Endodermal cell (in vitro differentiated cells): ENCODE measurements around the gene GRIK4. TPM values are rescaled to one million over a fixed set of nuclear protein-coding genes. Genes with fewer than 3 reads are reported as not detected.

Source experiments
- DNase-seq: peaks from one replicate; pipeline ENCODE4 v3.0.0-alpha.2; 2017
- H3K27ac ChIP-seq: 2 replicates; pipeline ENCODE4 v1.5.1; 2013; ENCODE audit warnings: mild to moderate bottlenecking, low read depth, low read length, moderate library complexity
- H3K27me3 ChIP-seq: 2 replicates; pipeline ENCODE4 v1.6.1; 2013; ENCODE audit warnings: mild to moderate bottlenecking, low read length, moderate library complexity; ENCODE audit not compliant: insufficient read depth, control insufficient read depth, poor library complexity, severe bottlenecking
- H3K36me3 ChIP-seq: 2 replicates; pipeline ENCODE4 v1.7.0; 2013; ENCODE audit warnings: mild to moderate bottlenecking, low read length, moderate library complexity; ENCODE audit not compliant: control insufficient read depth, insufficient read depth
- H3K4me1 ChIP-seq: one replicate; pipeline ENCODE4 v1.7.0; 2013; ENCODE audit warnings: low read length; ENCODE audit not compliant: control insufficient read depth, insufficient read depth
- H3K4me3 ChIP-seq: 2 replicates; pipeline ENCODE4 v1.5.1; 2013; ENCODE audit warnings: mild to moderate bottlenecking, low read length, moderate library complexity
- H3K9ac ChIP-seq: 2 replicates; pipeline ENCODE4 v1.6.1; 2013; ENCODE audit warnings: mild to moderate bottlenecking, low read length, moderate library complexity; ENCODE audit not compliant: poor library complexity, severe bottlenecking; ENCODE audit errors: extremely low read depth
- H3K9me3 ChIP-seq: 2 replicates; pipeline ENCODE4 v1.6.1; 2013; ENCODE audit warnings: mild to moderate bottlenecking, low read length, moderate library complexity; ENCODE audit not compliant: control insufficient read depth
- H3K27ac Mint-ChIP-seq: 2 replicates; pipeline ENCODE4 v1.8.0; 2020; ENCODE audit warnings: mixed read lengths
- H3K27me3 Mint-ChIP-seq: 2 replicates; pipeline ENCODE4 v1.8.0; 2021; ENCODE audit warnings: mild to moderate bottlenecking, mixed read lengths; ENCODE audit not compliant: insufficient read depth
- H3K36me3 Mint-ChIP-seq: 2 replicates; pipeline ENCODE4 v1.8.0; 2020; ENCODE audit warnings: low read depth, mixed read lengths
- H3K4me1 Mint-ChIP-seq: 2 replicates; pipeline ENCODE4 v1.8.0; 2020; ENCODE audit warnings: mixed read lengths
- H3K4me3 Mint-ChIP-seq: 2 replicates; pipeline ENCODE4 v1.8.0; 2020; ENCODE audit warnings: mild to moderate bottlenecking, moderate library complexity, mixed read lengths
- H3K9me3 Mint-ChIP-seq: 2 replicates; pipeline ENCODE4 v1.8.0; 2020; ENCODE audit warnings: mild to moderate bottlenecking, mixed read lengths
- WGBS, 2 experiments: methylation state at CpG; one replicate each; pipeline versions ENCODE4 v1.1.5 to v1.1.7; 2013; ENCODE audit warnings: missing lambda C conversion rate in 2 of 2, mixed read lengths in 1 of 2; ENCODE audit not compliant: insufficient coverage in 1 of 2, insufficient read length in 1 of 2; 5-methylcytosine and 5-hydroxymethylcytosine counted together
- total RNA-seq, 2 donors: library from RNA; stranded (reverse); fragmentation: NEBNext Ultra II Directional in 1 of 2; extraction: Animal tissue kit (Norgen Biotek cat#: 25700) in 1 of 2; gene quantifications; 2 replicates in 1 of 2; 3 replicates in 1 of 2; pipeline ENCODE4 v1.2.1, GENCODE V29; 2021
- TF ChIP-seq, protein P1 (sequence below): fragments of 200-600 bp; sonication (generic); conservative IDR thresholded peaks from 2 replicates; pipeline ENCODE4 v1.5.0; 2021; ENCODE audit warnings: antibody characterized with exemption, mild to moderate bottlenecking

GRIK4 gene
- total RNA-seq, 2 donors from 2014 or later = 1.7 to 3.5 TPM

DNA sequence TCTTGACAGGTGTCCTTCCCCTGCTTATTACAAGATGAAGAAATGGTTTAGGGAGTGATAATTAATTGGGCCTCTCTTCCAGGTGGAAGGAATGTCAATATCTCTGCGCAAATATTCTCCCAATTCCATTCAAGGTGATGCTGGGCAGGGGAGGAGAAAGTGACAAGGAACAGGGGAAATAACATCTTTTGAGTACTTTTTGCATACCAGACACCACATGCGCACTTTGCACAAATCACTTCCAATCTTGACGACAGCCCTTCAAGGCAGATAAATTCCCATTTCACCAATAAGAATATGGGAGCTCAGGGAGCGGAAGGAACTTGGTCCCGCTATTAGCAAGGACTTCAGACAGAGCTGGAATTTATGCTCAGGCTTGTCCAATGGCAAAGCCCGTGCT lies 367.2 kb downstream of the GRIK4 start:
- TF ChIP-seq, protein P1, sequence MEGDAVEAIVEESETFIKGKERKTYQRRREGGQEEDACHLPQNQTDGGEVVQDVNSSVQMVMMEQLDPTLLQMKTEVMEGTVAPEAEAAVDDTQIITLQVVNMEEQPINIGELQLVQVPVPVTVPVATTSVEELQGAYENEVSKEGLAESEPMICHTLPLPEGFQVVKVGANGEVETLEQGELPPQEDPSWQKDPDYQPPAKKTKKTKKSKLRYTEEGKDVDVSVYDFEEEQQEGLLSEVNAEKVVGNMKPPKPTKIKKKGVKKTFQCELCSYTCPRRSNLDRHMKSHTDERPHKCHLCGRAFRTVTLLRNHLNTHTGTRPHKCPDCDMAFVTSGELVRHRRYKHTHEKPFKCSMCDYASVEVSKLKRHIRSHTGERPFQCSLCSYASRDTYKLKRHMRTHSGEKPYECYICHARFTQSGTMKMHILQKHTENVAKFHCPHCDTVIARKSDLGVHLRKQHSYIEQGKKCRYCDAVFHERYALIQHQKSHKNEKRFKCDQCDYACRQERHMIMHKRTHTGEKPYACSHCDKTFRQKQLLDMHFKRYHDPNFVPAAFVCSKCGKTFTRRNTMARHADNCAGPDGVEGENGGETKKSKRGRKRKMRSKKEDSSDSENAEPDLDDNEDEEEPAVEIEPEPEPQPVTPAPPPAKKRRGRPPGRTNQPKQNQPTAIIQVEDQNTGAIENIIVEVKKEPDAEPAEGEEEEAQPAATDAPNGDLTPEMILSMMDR = no peak
- H3K36me3 Mint-ChIP-seq = peaks cover 5% of the 10 kb centered on the region
- DNase-seq = no peak
- 94 to 96% methylated on average over 5 to 6 of the region's 6 CpGs for whole genome bisulfite sequencing, 2 experiments
- no peak overlapping the region for H3K9ac ChIP-seq
- no peaks in the 10 kb centered on the region for H3K36me3 ChIP-seq
- H3K4me3 Mint-ChIP-seq = no peak overlapping the region
- no peaks in the 10 kb centered on the region for H3K9me3 ChIP-seq
- H3K27me3 Mint-ChIP-seq = peaks cover 2% of the 10 kb centered on the region
- H3K27me3 ChIP-seq = no peaks in the 10 kb centered on the region
- no peak overlapping the region for H3K4me3 ChIP-seq
- no peak overlapping the region for H3K27ac ChIP-seq
- no peaks in the 10 kb centered on the region for H3K9me3 Mint-ChIP-seq
- peaks cover 9% of the 10 kb centered on the region for H3K4me1 Mint-ChIP-seq
- peaks cover 3% of the 10 kb centered on the region for H3K4me1 ChIP-seq
- H3K27ac Mint-ChIP-seq = no peak overlapping the region

DNA sequence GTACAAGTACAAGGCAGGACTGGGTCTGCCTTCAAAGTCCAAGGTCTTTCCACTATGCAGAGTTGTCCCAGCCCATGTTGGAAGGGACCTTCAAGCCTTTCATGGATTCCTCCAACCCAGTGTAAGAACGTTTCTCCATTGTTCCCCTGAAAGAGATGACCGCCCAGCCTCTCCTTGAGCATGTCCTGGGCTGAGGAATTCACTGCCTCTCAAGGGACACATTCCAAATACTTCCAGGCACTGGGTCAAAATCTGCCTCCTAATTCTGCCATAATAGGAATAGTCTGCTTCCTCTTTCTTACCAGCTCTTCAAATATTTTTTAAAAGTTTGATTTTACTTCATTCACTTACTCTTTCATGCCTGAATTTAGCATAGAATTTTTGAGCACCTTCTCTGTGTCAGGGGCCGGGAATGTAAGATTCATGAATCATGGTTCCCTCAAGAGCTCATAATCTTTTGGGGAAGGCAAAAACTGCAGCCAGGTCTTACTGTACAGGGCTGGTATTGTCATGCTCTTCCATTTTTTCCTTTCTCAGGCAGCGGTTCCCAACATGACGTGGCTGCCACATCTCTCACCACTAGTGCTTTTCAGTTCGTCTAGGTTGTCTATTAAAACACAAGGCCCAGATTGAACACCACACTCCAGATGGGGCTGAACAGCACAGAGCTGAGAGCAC lies 369.1 kb downstream of the GRIK4 start:
- peaks cover 2% of the 10 kb centered on the region for H3K9me3 Mint-ChIP-seq
- TF ChIP-seq, protein P1 = no peak
- Histone ChIP-seq H3K27me3 (no peaks in the 10 kb centered on the region), H3K9me3 (no peaks in the 10 kb centered on the region), H3K9ac (no peak overlapping the region), H3K4me3 (no peak overlapping the region), H3K27ac (no peak overlapping the region), H3K4me1 (peaks cover 5% of the 10 kb centered on the region), H3K36me3 (no peaks in the 10 kb centered on the region)
- H3K4me1 Mint-ChIP-seq = peaks cover 12% of the 10 kb centered on the region
- no peak overlapping the region for H3K27ac Mint-ChIP-seq
- peaks cover 7% of the 10 kb centered on the region for H3K27me3 Mint-ChIP-seq
- 94% methylated on average over 6 of the region's 6 CpGs for WGBS, 2 experiments
- no peak for DNase-seq
- H3K4me3 Mint-ChIP-seq = no peak overlapping the region
- peaks cover 5% of the 10 kb centered on the region for H3K36me3 Mint-ChIP-seq

DNA sequence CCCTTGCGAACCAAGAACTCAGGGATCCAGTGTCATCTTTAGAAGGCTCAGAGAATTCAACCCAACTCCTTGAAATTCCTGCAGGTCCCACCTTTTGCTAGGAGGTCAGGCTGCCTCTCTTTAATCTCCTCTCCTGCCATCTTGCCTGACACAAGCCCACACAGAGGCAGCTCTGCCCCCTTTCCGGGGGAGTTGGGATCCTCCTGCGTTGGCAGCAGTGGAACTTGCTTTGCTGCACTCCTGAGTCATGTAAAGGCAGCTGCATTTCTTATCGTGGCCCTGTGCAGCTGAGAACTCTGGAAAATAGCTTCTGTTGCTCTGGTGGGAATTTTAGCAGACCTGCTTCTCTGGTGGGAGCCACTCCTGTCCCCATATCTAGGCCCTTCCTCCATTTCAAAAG lies 370.0 kb downstream of the GRIK4 start:
- TF ChIP-seq, protein P1 = no peak
- Mint-ChIP-seq H3K27me3 (peaks cover 13% of the 10 kb centered on the region), H3K36me3 (peaks cover under 1% of the 10 kb centered on the region), H3K9me3 (peaks cover 5% of the 10 kb centered on the region), H3K27ac (no peak overlapping the region), H3K4me3 (no peak overlapping the region), H3K4me1 (peaks cover 12% of the 10 kb centered on the region)
- no peaks in the 10 kb centered on the region for H3K36me3 ChIP-seq
- H3K9me3 ChIP-seq = no peaks in the 10 kb centered on the region
- H3K4me3 ChIP-seq = no peak overlapping the region
- H3K27me3 ChIP-seq = no peaks in the 10 kb centered on the region
- 92 to 93% methylated on average over 4 of the region's 4 CpGs for WGBS, 2 experiments
- H3K4me1 ChIP-seq = peaks cover 5% of the 10 kb centered on the region
- H3K27ac ChIP-seq = no peak overlapping the region
- H3K9ac ChIP-seq = no peak overlapping the region
- DNase-seq = no peak
